Skin of body (tissue), 3 donors: Measurements from ENCODE around the gene WFDC11. TPM values are rescaled to one million over a fixed set of nuclear protein-coding genes. Genes with fewer than 3 reads are reported as not detected.

Experiments
- DNase-seq: peaks from one replicate; lab custom pipeline; 2025; lab: John Stamatoyannopoulos, UW
- small RNA-seq: library from RNA; depleted of rRNA; stranded (forward); fragments of <200 nt; gene quantifications from one replicate; pipeline ENCODE3, GENCODE V24; 2014; ENCODE audit warnings: low replicate concordance
- total RNA-seq: library from RNA; depleted of rRNA; stranded (reverse); fragments of >200 nt; gene quantifications from one replicate; pipeline ENCODE4 v1.2.3, GENCODE V29; 2014

WFDC11 gene
- total RNA-seq, 1 donor from 2014 or later, result not detected

DNA sequence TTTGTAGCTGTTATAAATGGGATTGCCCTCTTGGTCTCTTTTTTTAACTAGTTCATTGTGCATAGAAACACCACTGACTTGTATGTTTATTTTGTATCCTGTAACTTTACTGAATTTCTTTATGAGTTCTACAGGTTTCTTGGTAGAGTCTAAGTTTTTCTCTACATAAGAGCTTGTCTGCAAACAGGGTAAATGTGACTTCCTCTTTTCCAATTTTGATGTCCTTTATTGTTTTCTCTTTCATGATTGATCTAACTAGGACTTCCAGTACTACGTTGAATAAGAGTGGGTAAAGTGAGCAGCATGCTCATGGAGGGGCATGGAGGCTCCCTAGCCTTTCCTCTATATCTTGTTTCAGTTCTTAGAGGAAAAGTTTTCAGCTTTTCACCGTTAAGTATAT is 43.5 kb downstream of the WFDC11 start:
- DNase-seq, result no peak

DNA sequence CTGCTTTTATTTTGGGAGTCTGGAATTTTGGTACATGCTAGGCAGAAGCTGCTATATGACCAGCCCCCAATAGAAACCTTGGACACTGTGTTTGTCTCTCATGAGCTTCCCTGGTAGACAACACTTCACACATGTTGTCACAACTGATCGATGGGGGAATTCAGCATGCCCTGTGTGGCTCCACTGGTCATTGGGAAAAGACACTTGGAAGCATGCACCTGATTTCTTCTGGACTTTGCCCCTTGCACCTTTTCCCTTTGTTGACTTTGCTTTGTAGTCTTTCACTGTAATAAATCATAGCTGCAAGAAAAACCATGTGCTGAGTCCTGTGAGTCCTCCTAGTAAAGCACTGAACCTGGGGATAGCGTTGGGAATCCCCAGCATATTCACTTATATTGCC is 48.4 kb downstream of the WFDC11 start:
- DNase-seq, result no peak

- DNase-seq, result no peak
These were observed 52.4 kb downstream of the WFDC11 start for GRCh38 chr20:45617591-45617990.

DNA sequence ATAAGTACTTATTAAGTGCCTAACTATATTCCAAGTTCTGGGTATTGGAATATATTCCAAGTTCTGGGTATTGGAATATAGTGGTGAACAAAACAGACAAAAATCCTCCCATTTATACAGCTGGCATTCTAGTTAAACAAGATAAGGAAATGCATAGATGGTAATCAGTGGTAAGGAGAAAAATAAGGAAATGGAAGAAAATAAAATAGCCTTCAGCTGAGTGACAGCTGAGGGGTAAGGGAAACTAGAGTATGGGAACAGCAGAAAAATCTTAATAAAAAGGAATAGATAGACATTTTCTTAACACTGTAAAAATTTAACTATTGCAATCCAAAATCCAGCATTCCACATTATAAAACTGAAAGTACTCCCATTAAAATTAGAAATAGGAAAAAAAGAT is 57.7 kb downstream of the WFDC11 start:
- DNase-seq, result no peak

GRCh38 chr20:45611054-45611453 is 59.0 kb downstream of the WFDC11 start:
- no peak for DNase-seq

- no peak for DNase-seq
These were observed 62.2 kb downstream of the WFDC11 start for GRCh38 chr20:45607810-45608209.

Small RNA genes within 50 kb of the gene (small RNA-seq; reads per million reads assigned to genes)
- not detected for gene MIR3617

Other genes with a start within 250 kb of the WFDC11 start
- gene WFDC2, start 200.5 kb downstream of the WFDC11 start, total RNA-seq, result 0.39 TPM
- gene SPINT3, start 154.6 kb downstream of the WFDC11 start, total RNA-seq, result not detected
- not detected for gene WFDC6, start 130.8 kb downstream of the WFDC11 start, total RNA-seq
- gene EPPIN, start 122.8 kb downstream of the WFDC11 start, total RNA-seq, result not detected
- gene WFDC8, start 91.0 kb downstream of the WFDC11 start, total RNA-seq, result not detected
- gene WFDC10A, start 40.5 kb downstream of the WFDC11 start, total RNA-seq, result not detected
- not detected for gene WFDC9, start 39.0 kb downstream of the WFDC11 start, total RNA-seq
- not detected for gene WFDC13, start 31.8 kb upstream of the WFDC11 start, total RNA-seq
- not detected for gene WFDC10B, start 34.8 kb upstream of the WFDC11 start, total RNA-seq
- not detected for gene SPINT4, start 52.1 kb upstream of the WFDC11 start, total RNA-seq
- gene WFDC3, start 121.6 kb upstream of the WFDC11 start, total RNA-seq, result 0.39 TPM
- 15.8 TPM for gene DNTTIP1, start 121.7 kb upstream of the WFDC11 start, total RNA-seq
- gene UBE2C, start 142.4 kb upstream of the WFDC11 start, total RNA-seq, result 11.9 TPM
- 472 TPM for gene TNNC2, start 157.1 kb upstream of the WFDC11 start, total RNA-seq
- 22.8 TPM for gene SNX21, start 163.6 kb upstream of the WFDC11 start, total RNA-seq
- 15.8 TPM for gene ACOT8, start 187.2 kb upstream of the WFDC11 start, total RNA-seq
- gene ZSWIM3, start 187.4 kb upstream of the WFDC11 start, total RNA-seq, result 3.6 TPM
- gene ZSWIM1, start 211.0 kb upstream of the WFDC11 start, total RNA-seq, result 4.0 TPM
- gene SPATA25, start 217.4 kb upstream of the WFDC11 start, total RNA-seq, result 0.69 TPM
- gene NEURL2, start 221.0 kb upstream of the WFDC11 start, total RNA-seq, result 2.9 TPM
- 30.9 TPM for gene CTSA, start 221.1 kb upstream of the WFDC11 start, total RNA-seq
- gene PLTP, start 241.9 kb upstream of the WFDC11 start, total RNA-seq, result 27.1 TPM